GM12873 (cell line): ENCODE measurements around the gene TEPSIN.

Experiments
- CTCF ChIP-seq: IDR thresholded peaks from 2 replicates; pipeline ENCODE4 v1.5.1; 2012; ENCODE audit warnings: low read depth, mild to moderate bottlenecking, moderate library complexity, low read length, control low read depth; ENCODE audit not compliant: insufficient read depth; ENCODE audit errors: missing control alignments

Gene TEPSIN

GRCh38 chr17:81183316-81183715 lies 55.5 kb downstream of the TEPSIN start:
- no peak for TF ChIP-seq CTCF

GRCh38 chr17:81182596-81182995 lies 56.3 kb downstream of the TEPSIN start:
- no peak for TF ChIP-seq CTCF

GRCh38 chr17:81181811-81182185 lies 57.1 kb downstream of the TEPSIN start:
- no peak for TF ChIP-seq CTCF

GRCh38 chr17:81180836-81181810 lies 57.7 kb downstream of the TEPSIN start:
- no peak for TF ChIP-seq CTCF

GRCh38 chr17:81179861-81180260 lies 59.0 kb downstream of the TEPSIN start:
- no peak for TF ChIP-seq CTCF

- no peak for TF ChIP-seq CTCF
These were observed 59.6 kb downstream of the TEPSIN start for GRCh38 chr17:81179220-81179619.
